Naive thymus-derived CD8-positive, alpha-beta T cell (primary cell): ENCODE data around the gene CCR4. TPM values are rescaled to one million over a fixed set of nuclear protein-coding genes. Genes with fewer than 3 reads are reported as not detected.
A peak's percentile ranks its signal among the peaks of the same experiment; 100 is the strongest.
"Not testable (repeated sequence)": the region's sequence is repeated elsewhere in the genome, so short reads cannot be mapped to it uniquely, and the experiment has no call there.

Experiments used
- ATAC-seq, 2 donors: fragments of 150-1000 bp; cut with Tn5 transposase in 1 of 2; sonication (Bioruptor Pico), chemical (Tn5 transposase) in 1 of 2; 1 replicate in 1 of 2; 2 replicates in 1 of 2; pipeline ENCODE4 v1.10.0; 2021; ENCODE audit warnings: mild to moderate bottlenecking in 2 of 2, moderate library complexity in 2 of 2
- POLR2A ChIA-PET: fragments of 350-600 bp; sonication (Branson Sonifier 250); formaldehyde crosslinking; loops from one replicate; lab custom pipeline; 2021; ENCODE audit warnings: antibody characterized with exemption; lab: Charles Lee
- DNase-seq, 10 donors: peaks; one replicate each; pipeline versions ENCODE4 v3.0.0 to v3.0.0-alpha.2; 2020 to 2022
- H3K27ac Mint-ChIP-seq, 10 donors: one replicate each; pipeline ENCODE4 v1.8.0; 2020 to 2022; ENCODE audit warnings: mild to moderate bottlenecking in 10 of 10, mixed read lengths in 10 of 10, moderate library complexity in 4 of 10, inconsistent platforms in 1 of 10
- H3K27me3 Mint-ChIP-seq, 5 donors: one replicate each; pipeline ENCODE4 v1.8.0; 2021 to 2022; ENCODE audit warnings: mixed read lengths in 5 of 5
- H3K36me3 Mint-ChIP-seq, 3 donors: one replicate each; pipeline ENCODE4 v1.8.0; 2020 to 2022; ENCODE audit warnings: mixed read lengths in 3 of 3, mild to moderate bottlenecking in 2 of 3, inconsistent platforms in 1 of 3
- H3K4me1 Mint-ChIP-seq, 4 donors: one replicate each; pipeline ENCODE4 v1.8.0; 2021 to 2022; ENCODE audit warnings: mixed read lengths in 4 of 4
- H3K4me3 Mint-ChIP-seq, 10 donors: one replicate each; pipeline ENCODE4 v1.8.0; 2020 to 2022; ENCODE audit warnings: mild to moderate bottlenecking in 10 of 10, mixed read lengths in 10 of 10, moderate library complexity in 6 of 10, inconsistent platforms in 1 of 10
- H3K9me3 Mint-ChIP-seq, 9 donors: one replicate each; pipeline ENCODE4 v1.8.0; 2020 to 2022; ENCODE audit warnings: mixed read lengths in 9 of 9, mild to moderate bottlenecking in 3 of 9, inconsistent platforms in 1 of 9, moderate library complexity in 1 of 9
- polyA plus RNA-seq, 3 donors: library from polyadenylated mRNA; unstranded; fragments of 300-500 nt; fragmentation: Illumina TruSeq; gene quantifications; one replicate each; pipeline ENCODE4 v1.2.3, GENCODE V29; 2021
- total RNA-seq, 8 experiments: library from RNA in 2 of 8; stranded (reverse) in 2 of 8; gene quantifications; one replicate each; pipeline ENCODE4 v1.2.3 and lab custom pipeline; 2021 to 2026

Gene CCR4
- total and polyA plus RNA-seq, 5 experiments from 2014 or later, result 0.09 to 0.23 (median 0.13) TPM; not detected in 1

- DNase-seq (no peak), ATAC-seq (no peak)
- peaks cover 0 to 4% (median 0%) of the 10 kb centered on the region in 5 donors for H3K27me3 Mint-ChIP-seq
- no peak overlapping the region for H3K4me3 Mint-ChIP-seq
- no peak overlapping the region for H3K27ac Mint-ChIP-seq
- H3K36me3 Mint-ChIP-seq, result no peaks in the 10 kb centered on the region
- POLR2A ChIA-PET, result no interaction called here
- H3K9me3 Mint-ChIP-seq, result no peaks in the 10 kb centered on the region
- H3K4me1 Mint-ChIP-seq, result peaks cover 3 to 8% (median 6%) of the 10 kb centered on the region in 4 donors
Observed at GRCh38 chr3:32972482-32973146, 21.2 kb downstream of the CCR4 start.

- Mint-ChIP-seq H3K4me3 (no peak overlapping the region), H3K36me3 (no peaks in the 10 kb centered on the region), H3K27me3 (peaks cover 0 to 4% (median 0%) of the 10 kb centered on the region in 5 donors), H3K9me3 (no peaks in the 10 kb centered on the region), H3K27ac (no peak overlapping the region), H3K4me1 (peaks cover 2 to 8% (median 6%) of the 10 kb centered on the region in 4 donors)
- POLR2A ChIA-PET, result no interaction called here
- ATAC-seq (peak in 1 of 2 donors; percentile 59), DNase-seq (peak in 2 of 10 donors; percentile 7 to 37)
Observed at GRCh38 chr3:32973982-32974381, 22.5 kb downstream of the CCR4 start.

DNA sequence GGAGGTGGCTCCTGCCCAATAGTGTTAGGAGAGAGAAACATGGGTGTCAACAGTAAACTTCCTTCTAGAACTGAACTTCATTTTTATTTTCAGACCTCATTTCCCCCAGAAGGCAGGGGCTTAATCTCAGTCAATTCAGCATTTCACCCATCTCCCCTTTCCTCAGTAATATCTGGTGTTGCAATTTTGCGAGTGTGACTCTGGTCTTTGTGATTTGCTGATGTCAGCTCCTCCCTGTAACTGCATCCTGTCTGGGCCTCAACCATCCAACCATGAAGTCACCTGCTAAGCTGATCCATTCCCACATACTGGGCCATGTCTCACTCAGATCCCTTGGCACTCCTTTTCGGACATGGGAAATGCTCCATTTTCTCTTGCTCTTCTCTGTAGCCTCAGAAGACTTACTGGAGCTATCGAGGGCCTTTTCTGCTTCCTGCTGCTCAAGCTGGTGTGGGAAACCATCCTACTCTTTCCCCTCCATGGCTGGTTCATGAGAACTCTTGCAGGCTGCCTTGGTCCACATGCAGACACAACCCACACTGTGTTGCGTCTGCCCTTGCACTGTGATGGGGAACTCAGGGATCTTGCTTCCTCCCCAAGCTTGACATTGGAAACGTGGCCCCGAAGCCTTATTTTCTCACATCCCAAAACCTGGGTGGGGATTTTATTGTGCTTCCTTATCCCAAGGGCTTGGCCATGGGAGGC, 24.6 kb downstream of the CCR4 start:
- peaks cover 2 to 8% (median 6%) of the 10 kb centered on the region in 4 donors for H3K4me1 Mint-ChIP-seq
- H3K9me3 Mint-ChIP-seq, result no peaks in the 10 kb centered on the region
- ATAC-seq (no peak), DNase-seq (no peak)
- H3K27ac Mint-ChIP-seq, result peak overlapping the region in 1 of 10 donors; percentile 6
- H3K4me3 Mint-ChIP-seq, result no peak overlapping the region
- H3K27me3 Mint-ChIP-seq, result peaks cover 0 to 4% (median 0%) of the 10 kb centered on the region in 5 donors
- no peaks in the 10 kb centered on the region for H3K36me3 Mint-ChIP-seq
- POLR2A ChIA-PET, result no interaction called here

- Mint-ChIP-seq H3K9me3 (no peaks in the 10 kb centered on the region), H3K4me3 (no peak overlapping the region), H3K27me3 (no peaks in the 10 kb centered on the region), H3K36me3 (no peaks in the 10 kb centered on the region), H3K4me1 (peaks cover 2 to 8% (median 6%) of the 10 kb centered on the region in 4 donors), H3K27ac (no peak overlapping the region)
- POLR2A ChIA-PET, result no interaction called here
- no peak for DNase-seq
- no peak for ATAC-seq
Observed at GRCh38 chr3:32977861-32978260, 26.4 kb downstream of the CCR4 start.

DNA sequence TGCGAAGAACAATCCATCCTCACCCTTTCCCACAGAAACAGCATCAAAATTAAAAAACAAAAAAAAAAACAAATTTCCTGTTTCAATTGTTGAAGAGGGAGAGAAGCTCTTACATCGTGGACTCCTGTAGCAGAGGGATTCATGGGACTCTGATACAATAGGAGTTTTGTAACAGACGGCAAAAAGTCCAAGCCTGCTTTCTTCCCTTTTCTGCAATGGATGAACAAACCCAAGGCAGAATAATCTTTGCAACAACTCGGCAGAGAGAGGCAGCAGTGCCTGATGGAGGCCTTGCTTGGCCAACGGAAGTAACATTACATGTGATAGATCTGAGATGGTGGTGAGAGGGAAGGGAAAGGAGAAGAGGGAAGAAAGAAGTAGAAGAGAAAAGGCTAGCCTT, 26.9 kb downstream of the CCR4 start:
- Mint-ChIP-seq H3K4me3 (peak overlapping the region in 1 of 10 donors; percentile 21), H3K27ac (no peak overlapping the region), H3K4me1 (peaks cover 2 to 8% (median 6%) of the 10 kb centered on the region in 4 donors), H3K27me3 (no peaks in the 10 kb centered on the region), H3K9me3 (no peaks in the 10 kb centered on the region), H3K36me3 (no peaks in the 10 kb centered on the region)
- DNase-seq, result no peak
- ATAC-seq, result no peak
- POLR2A ChIA-PET, result no interaction called here

GRCh38 chr3:32983124-32983523, 31.7 kb downstream of the CCR4 start:
- POLR2A ChIA-PET, result no interaction called here
- peaks cover 0 to 11% (median 3%) of the 10 kb centered on the region in 5 donors for H3K27me3 Mint-ChIP-seq

DNA sequence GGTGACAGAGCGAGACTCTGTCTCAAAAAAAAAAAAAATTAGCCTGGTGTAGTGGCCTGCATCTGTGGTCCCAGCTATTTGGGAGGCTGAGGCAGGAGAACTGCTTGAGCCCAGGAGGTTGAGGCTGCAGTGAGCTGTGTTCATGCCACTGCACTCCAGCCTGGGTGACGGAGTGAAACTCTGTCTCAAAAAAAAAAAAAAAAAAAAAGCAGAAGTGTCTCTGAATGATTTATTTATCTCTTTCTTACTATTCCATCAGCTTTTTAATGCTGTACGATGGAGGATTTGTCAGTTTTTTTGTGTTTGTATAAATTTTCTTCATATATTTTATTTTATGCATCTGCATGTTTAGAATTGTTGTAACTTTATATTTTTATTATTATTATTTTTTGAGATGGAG, 33.5 kb downstream of the CCR4 start:
- POLR2A ChIA-PET, result interaction anchor here (0.6 kb wide), 2 partner anchors 10 to 19 kb away, joined by 3 to 5 read pairs; no protein-coding TSS in a partner anchor
- H3K4me1 Mint-ChIP-seq, H3K36me3 Mint-ChIP-seq, H3K27ac Mint-ChIP-seq, ATAC-seq, H3K9me3 Mint-ChIP-seq, H3K4me3 Mint-ChIP-seq, DNase-seq: not testable (repeated sequence)
- H3K27me3 Mint-ChIP-seq, result peaks cover 0 to 11% (median 3%) of the 10 kb centered on the region in 5 donors

More at GRCh38 chr3:32983124-32983523, 31.7 kb downstream of the CCR4 start:
- Mint-ChIP-seq H3K36me3 (peaks cover 0 to 8% (median 0%) of the 10 kb centered on the region in 3 donors), H3K27ac (no peak overlapping the region), H3K4me3 (no peak overlapping the region), H3K9me3 (no peaks in the 10 kb centered on the region), H3K4me1 (no peaks in the 10 kb centered on the region)
- DNase-seq (no peak), ATAC-seq (no peak)

- POLR2A ChIA-PET, result no interaction called here
- ATAC-seq (no peak), DNase-seq (no peak)
- H3K27ac Mint-ChIP-seq, result no peak overlapping the region
- peaks cover 0 to 12% (median under 1%) of the 10 kb centered on the region in 4 donors for H3K4me1 Mint-ChIP-seq
- H3K27me3 Mint-ChIP-seq, result peaks cover 0 to 11% (median 3%) of the 10 kb centered on the region in 5 donors
- no peak overlapping the region for H3K4me3 Mint-ChIP-seq
- H3K9me3 Mint-ChIP-seq, result no peaks in the 10 kb centered on the region
- H3K36me3 Mint-ChIP-seq, result peaks cover 0 to 8% (median 0%) of the 10 kb centered on the region in 3 donors
Observed at GRCh38 chr3:32989171-32989570, 37.7 kb downstream of the CCR4 start.

DNA sequence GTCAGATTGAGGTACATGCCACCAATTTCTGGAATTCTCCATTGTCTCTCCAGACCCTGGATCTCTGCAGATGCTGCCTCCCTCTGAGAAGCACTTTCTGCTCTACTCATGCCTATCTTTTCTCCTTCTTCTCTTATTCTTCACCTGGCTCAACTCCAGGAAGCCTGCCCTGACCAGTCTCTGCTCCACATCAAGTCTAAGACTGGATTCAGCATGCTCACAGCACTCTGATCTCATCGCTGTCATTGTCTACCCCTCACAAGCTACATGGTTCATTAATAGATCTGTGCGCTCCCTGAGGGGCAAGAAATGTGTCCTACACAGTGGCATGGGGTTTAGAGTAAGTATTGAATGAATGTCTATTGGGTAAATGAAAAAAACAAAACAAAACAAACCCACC, 38.7 kb downstream of the CCR4 start:
- POLR2A ChIA-PET, result no interaction called here
- Mint-ChIP-seq H3K4me3 (no peak overlapping the region), H3K36me3 (peaks cover 0 to 8% (median 0%) of the 10 kb centered on the region in 3 donors), H3K4me1 (peaks cover 0 to 12% (median under 1%) of the 10 kb centered on the region in 4 donors), H3K9me3 (no peaks in the 10 kb centered on the region), H3K27me3 (peaks cover 0 to 11% (median 3%) of the 10 kb centered on the region in 5 donors), H3K27ac (no peak overlapping the region)
- ATAC-seq, result no peak
- no peak for DNase-seq

GRCh38 chr3:32991781-32992180, 40.3 kb downstream of the CCR4 start:
- H3K36me3 Mint-ChIP-seq, result peaks cover 0 to 7% (median 0%) of the 10 kb centered on the region in 3 donors
- no peak overlapping the region for H3K4me3 Mint-ChIP-seq
- POLR2A ChIA-PET, result no interaction called here
- H3K27me3 Mint-ChIP-seq, result peaks cover 0 to 7% (median 3%) of the 10 kb centered on the region in 5 donors
- peaks cover 0 to 21% (median 8%) of the 10 kb centered on the region in 4 donors for H3K4me1 Mint-ChIP-seq
- DNase-seq, result no peak
- H3K9me3 Mint-ChIP-seq, result no peaks in the 10 kb centered on the region
- no peak for ATAC-seq
- H3K27ac Mint-ChIP-seq, result no peak overlapping the region

- peaks cover 0 to 3% (median 2%) of the 10 kb centered on the region in 3 donors for H3K36me3 Mint-ChIP-seq
- H3K4me1 Mint-ChIP-seq, result peaks cover 3 to 21% (median 11%) of the 10 kb centered on the region in 4 donors
- POLR2A ChIA-PET, result no interaction called here
- ATAC-seq (no peak), DNase-seq (no peak)
- H3K27ac Mint-ChIP-seq, result no peak overlapping the region
- peaks cover 0 to 3% (median under 1%) of the 10 kb centered on the region in 5 donors for H3K27me3 Mint-ChIP-seq
- no peak overlapping the region for H3K4me3 Mint-ChIP-seq
- no peaks in the 10 kb centered on the region for H3K9me3 Mint-ChIP-seq
Observed at GRCh38 chr3:32992310-32992686, 40.9 kb downstream of the CCR4 start.

- Mint-ChIP-seq H3K27ac (peak overlapping the region in 1 of 10 donors; percentile 50), H3K27me3 (no peaks in the 10 kb centered on the region), H3K4me3 (no peak overlapping the region), H3K36me3 (peaks cover 0 to 10% (median 4%) of the 10 kb centered on the region in 3 donors), H3K4me1 (peaks cover 5 to 27% (median 11%) of the 10 kb centered on the region in 4 donors), H3K9me3 (no peaks in the 10 kb centered on the region)
- no peak for DNase-seq
- POLR2A ChIA-PET, result interaction anchor here (0.7 kb wide), 1 partner anchor 9 kb away, joined by 5 read pairs; no protein-coding TSS in a partner anchor
- ATAC-seq, result no peak
Observed at GRCh38 chr3:32994045-32994444, 42.6 kb downstream of the CCR4 start.

GRCh38 chr3:32995098-32995497, 43.7 kb downstream of the CCR4 start:
- POLR2A ChIA-PET, result no interaction called here
- Mint-ChIP-seq H3K27me3 (no peaks in the 10 kb centered on the region), H3K4me1 (peaks cover 5 to 27% (median 12%) of the 10 kb centered on the region in 4 donors), H3K27ac (no peak overlapping the region), H3K9me3 (no peaks in the 10 kb centered on the region), H3K4me3 (no peak overlapping the region), H3K36me3 (peaks cover 0 to 14% (median 5%) of the 10 kb centered on the region in 3 donors)
- DNase-seq (no peak), ATAC-seq (no peak)
